Endometrial microvascular endothelial cells (primary cell): ENCODE measurements around the gene KDM3B. TPM values are rescaled to one million over a fixed set of nuclear protein-coding genes. Genes with fewer than 3 reads are reported as not detected.

ENCODE experiments used
- in situ Hi-C: cut with HindIII; loops from 2 replicates; pipeline ENCODE4 v1.10.0; 2017; ENCODE audit warnings: low sequenced_read_pairs, low pct_unique_long_range_greater_than_20kb; ENCODE audit errors: inconsistent ontology term
- total RNA-seq: library from RNA; depleted of rRNA; stranded (reverse); fragments of >200 nt; gene quantifications from one replicate; pipeline ENCODE4 v1.2.3, GENCODE V29; 2015; ENCODE audit errors: inconsistent ontology term

Gene KDM3B
- total RNA-seq, 1 donor from 2014 or later: 34.8 TPM

GRCh38 chr5:138344887-138345622 lies 7.4 kb upstream of the KDM3B start:
- in situ Hi-C loops: no loop called here

- in situ Hi-C loops: no loop called here
Measured at GRCh38 chr5:138346889-138347288, 5.6 kb upstream of the KDM3B start.

- in situ Hi-C loops: loop anchor here (10.0 kb wide), 1 partner anchor 185 kb away; no protein-coding TSS in a partner anchor
Measured at GRCh38 chr5:138349852-138350562, 2.5 kb upstream of the KDM3B start.

GRCh38 chr5:138350563-138350890 lies 2.0 kb upstream of the KDM3B start:
- in situ Hi-C loops: loop anchor here (10.0 kb wide), 1 partner anchor 186 kb away; no protein-coding TSS in a partner anchor

- in situ Hi-C loops: loop anchor here (10.0 kb wide), 1 partner anchor 186 kb away; no protein-coding TSS in a partner anchor
Measured at GRCh38 chr5:138351056-138351455, 1.4 kb upstream of the KDM3B start.

- in situ Hi-C loops: loop anchor here (10.0 kb wide), 1 partner anchor 187 kb away; no protein-coding TSS in a partner anchor
Measured at GRCh38 chr5:138351517-138351916, 968 bp upstream of the KDM3B start.

- in situ Hi-C loops: loop anchor here (10.0 kb wide), 1 partner anchor 188 kb away; no protein-coding TSS in a partner anchor
Measured at GRCh38 chr5:138352722-138353559, 456 bp downstream of the KDM3B start.

- in situ Hi-C loops: loop anchor here (10.0 kb wide), 1 partner anchor 189 kb away; no protein-coding TSS in a partner anchor
Measured at GRCh38 chr5:138353560-138354080, 1.1 kb downstream of the KDM3B start.

- in situ Hi-C loops: loop anchor here (10.0 kb wide), 1 partner anchor 190 kb away; no protein-coding TSS in a partner anchor
Measured at GRCh38 chr5:138354387-138354786, 1.9 kb downstream of the KDM3B start.

- in situ Hi-C loops: loop anchor here (10.0 kb wide), 1 partner anchor 190 kb away; no protein-coding TSS in a partner anchor
Measured at GRCh38 chr5:138354926-138355378, 2.5 kb downstream of the KDM3B start.

- in situ Hi-C loops: loop anchor here (10.0 kb wide), 1 partner anchor 195 kb away; no protein-coding TSS in a partner anchor
Measured at GRCh38 chr5:138359621-138360020, 7.1 kb downstream of the KDM3B start.

GRCh38 chr5:138360941-138361452 lies 8.5 kb downstream of the KDM3B start:
- in situ Hi-C loops: no loop called here

GRCh38 chr5:138364576-138364975 lies 12.1 kb downstream of the KDM3B start:
- in situ Hi-C loops: no loop called here

GRCh38 chr5:138366632-138367382 lies 14.3 kb downstream of the KDM3B start:
- in situ Hi-C loops: no loop called here

GRCh38 chr5:138369261-138369660 lies 16.8 kb downstream of the KDM3B start:
- in situ Hi-C loops: no loop called here

- in situ Hi-C loops: no loop called here
Measured at GRCh38 chr5:138369706-138370105, 17.2 kb downstream of the KDM3B start.

- in situ Hi-C loops: no loop called here
Measured at GRCh38 chr5:138370537-138370936, 18.1 kb downstream of the KDM3B start.

- in situ Hi-C loops: no loop called here
Measured at GRCh38 chr5:138371454-138371853, 19.0 kb downstream of the KDM3B start.
